ENCODE measurements around the gene NUPR1. TPM values are rescaled to one million over a fixed set of nuclear protein-coding genes. Genes with fewer than 3 reads are reported as not detected.

NUPR1 gene
- total and polyA plus RNA-seq, 12 donors = 16.7 to 74.4 (median 33.1) TPM

GRCh38 chr16:28498666-28499381 lies 40.0 kb downstream of the NUPR1 start:
- no peaks in the 10 kb centered on the region for H3K9me3 ChIP-seq
- DNase-seq (no peak), ATAC-seq (no peak)
- H3K4me1 ChIP-seq = peaks cover 0 to 23% (median 0%) of the 10 kb centered on the region in 9 donors
- H3K4me3 ChIP-seq = no peak overlapping the region
- WGBS, 2 donors = 88% methylated on average over 15 of the region's 15 CpGs
- H3K27ac ChIP-seq = no peak overlapping the region
- TF ChIP-seq CTCF (IDR thresholded peaks at IDR 0.05) = no peak
- H3K36me3 ChIP-seq = peaks cover 0 to 20% (median 0%) of the 10 kb centered on the region in 9 donors
- intact Hi-C loops (cut with DNase I) = loop anchor here in 2 of 10 donors (5.0 to 10.0 kb wide), 3 partner anchors 38 to 56 kb away; partner anchors contain the start of genes SGF29 (in 2 of the 2) and NUPR1 (in 1 of the 2)
- peaks cover 0 to 16% (median 0%) of the 10 kb centered on the region in 7 donors for H3K27me3 ChIP-seq

GRCh38 chr16:28497861-28498599 lies 40.7 kb downstream of the NUPR1 start:
- Histone ChIP-seq H3K9me3 (no peaks in the 10 kb centered on the region), H3K4me3 (no peak overlapping the region), H3K27ac (no peak overlapping the region), H3K4me1 (peaks cover 0 to 31% (median 0%) of the 10 kb centered on the region in 9 donors), H3K27me3 (peaks cover 0 to 16% (median 0%) of the 10 kb centered on the region in 7 donors), H3K36me3 (peaks cover 0 to 20% (median 0%) of the 10 kb centered on the region in 9 donors)
- intact Hi-C loops (cut with DNase I) = loop anchor here in 2 of 10 donors (5.0 to 10.0 kb wide), 3 partner anchors 39 to 57 kb away; partner anchors contain the start of genes SGF29 (in 2 of the 2) and NUPR1 (in 1 of the 2)
- ATAC-seq = no peak
- no peak for TF ChIP-seq CTCF (IDR thresholded peaks at IDR 0.05)
- 86% methylated on average over 32 to 33 of the region's 33 CpGs for WGBS, 2 donors
- DNase-seq = no peak

- peaks cover 0 to 11% (median 0%) of the 10 kb centered on the region in 7 donors for H3K27me3 ChIP-seq
- H3K4me3 ChIP-seq = no peak overlapping the region
- peaks cover 0 to 20% (median 0%) of the 10 kb centered on the region in 9 donors for H3K36me3 ChIP-seq
- no peak for ATAC-seq
- H3K4me1 ChIP-seq = peaks cover 0 to 38% (median 0%) of the 10 kb centered on the region in 9 donors
- TF ChIP-seq CTCF (IDR thresholded peaks at IDR 0.05) = no peak
- intact Hi-C loops (cut with DNase I) = loop anchor here in 2 of 10 donors (5.0 to 10.0 kb wide), 3 partner anchors 40 to 57 kb away; partner anchors contain the start of genes SGF29 (in 2 of the 2) and NUPR1 (in 1 of the 2)
- DNase-seq = no peak
- no peaks in the 10 kb centered on the region for H3K9me3 ChIP-seq
- peak overlapping the region in 1 of 10 donors; percentile 99 for H3K27ac ChIP-seq
- WGBS, 2 donors = 84 to 90% methylated on average over 9 of the region's 9 CpGs
Observed at GRCh38 chr16:28497386-28497785, 41.4 kb downstream of the NUPR1 start.

GRCh38 chr16:28496844-28497243 lies 41.9 kb downstream of the NUPR1 start:
- ATAC-seq = no peak
- H3K27ac ChIP-seq = peak overlapping the region in 1 of 10 donors; percentile 99
- intact Hi-C loops (cut with DNase I) = loop anchor here in 2 of 10 donors (5.0 to 10.0 kb wide), 3 partner anchors 40 to 58 kb away; partner anchors contain the start of genes SGF29 (in 2 of the 2) and NUPR1 (in 1 of the 2)
- H3K36me3 ChIP-seq = peaks cover 0 to 20% (median 0%) of the 10 kb centered on the region in 9 donors
- H3K4me3 ChIP-seq = no peak overlapping the region
- WGBS, 2 donors = 63 to 66% methylated on average over 19 of the region's 19 CpGs
- TF ChIP-seq CTCF (IDR thresholded peaks at IDR 0.05) = no peak
- peaks cover 0 to 6% (median 0%) of the 10 kb centered on the region in 7 donors for H3K27me3 ChIP-seq
- H3K9me3 ChIP-seq = no peaks in the 10 kb centered on the region
- peaks cover 0 to 39% (median 0%) of the 10 kb centered on the region in 9 donors for H3K4me1 ChIP-seq
- no peak for DNase-seq
